ENCODE data around the gene DNAJC15.

GRCh38 chr13:43127103-43127798 is 103.9 kb downstream of the DNAJC15 start:
- TF ChIP-seq CTCF (IDR thresholded peaks at IDR 0.05) (no peak), POLR2AphosphoS5 (IDR thresholded peaks at IDR 0.05; ENCODE audit: low read depth, low read length) (no peak), TCF7L2 (IDR thresholded peaks at IDR 0.05; ENCODE audit: low read depth, low read length) (no peak), SIN3A (IDR thresholded peaks at IDR 0.05; ENCODE audit: borderline replicate concordance, insufficient read depth, low read depth, low read length) (no peak), REST (IDR thresholded peaks at IDR 0.05; ENCODE audit: insufficient read depth in 1 of 2, low read depth in 2 of 2, low read length in 1 of 2) (no peak)

Measured in Panc1 (cell line).